HepG2 (cell line): Measurements from ENCODE around the gene SAMD14. TPM values are rescaled to one million over a fixed set of nuclear protein-coding genes. Genes with fewer than 3 reads are reported as not detected.

ENCODE experiments used
- ATAC-seq: fragments of 200-7000 bp; cut with Tn5 transposase; 3 replicates; pipeline ENCODE4 v1.9.1; 2020; ENCODE audit warnings: mild to moderate bottlenecking, moderate library complexity
- BruUV-seq: library from RNA; stranded (reverse); fragments of 400-500 nt; replicated peaks from 2 replicates; lab custom pipeline; 2021; lab: Mats Ljungman, UMichigan
- CTCF ChIA-PET: fragments of 300-600 bp; formaldehyde crosslinking; extraction: SDS; loops from one replicate; lab custom pipeline; 2021; ENCODE audit warnings: low total read pairs, inconsistent platforms, low intra/inter-chr PET ratio; lab: Yijun Ruan, JAX
- POLR2A ChIA-PET: fragments of 350-600 bp; sonication (Branson Sonifier 250); formaldehyde crosslinking; loops from one replicate; lab custom pipeline; 2020; ENCODE audit warnings: antibody characterized with exemption, inconsistent platforms; lab: Yijun Ruan, JAX
- DNase-seq: peaks from one replicate; pipeline ENCODE4 v3.0.0-alpha.2; 2015; ENCODE audit warnings: low spot score
- FAIRE-seq: peaks from 3 replicates; lab custom pipeline; 2011; peaks lifted over from hg19 to GRCh38; lab: Jason Lieb, UNC
- H2AFZ ChIP-seq: one replicate; pipeline ENCODE4 v1.6.1; 2011; ENCODE audit warnings: low read length, inconsistent platforms
- H3K27ac ChIP-seq: fragments of 300-600 bp; 3 replicates; pipeline ENCODE4 v1.8.0; 2011; ENCODE audit warnings: mixed run types, mild to moderate bottlenecking, mixed read lengths, low read length, inconsistent platforms; ENCODE audit not compliant: insufficient read depth; ENCODE audit errors: extremely low read length
- H3K27me3 ChIP-seq, 2 experiments: fragments of 200-600 bp in 1 of 2; 2 replicates in 1 of 2; 3 replicates in 1 of 2; pipeline versions ENCODE4 v1.6.0 to v1.8.0; 2011; ENCODE audit warnings: low read length in 2 of 2, mild to moderate bottlenecking in 2 of 2, moderate library complexity in 2 of 2, inconsistent platforms in 1 of 2; ENCODE audit not compliant: insufficient read depth in 2 of 2, control insufficient read depth in 1 of 2
- H3K36me3 ChIP-seq, 2 experiments: fragments of 200-600 bp in 1 of 2; replicated peaks in 1 of 2; 2 replicates in 1 of 2; 3 replicates in 1 of 2; pipeline versions ENCODE4 v1.5.1 to v1.8.0; 2011; ENCODE audit warnings: low read length in 2 of 2, inconsistent platforms in 1 of 2; ENCODE audit not compliant: insufficient read depth in 2 of 2, control insufficient read depth in 1 of 2
- H3K4me1 ChIP-seq: 2 replicates; pipeline ENCODE4 v1.5.1; 2012; ENCODE audit warnings: low read length, inconsistent platforms; ENCODE audit not compliant: insufficient read depth
- H3K4me2 ChIP-seq: 2 replicates; pipeline ENCODE4 v1.6.0; 2011; ENCODE audit warnings: low read depth, low read length, inconsistent platforms
- H3K4me3 ChIP-seq, 3 experiments: fragments of 200-600 bp in 1 of 3; sonication (generic), shearing (Covaris generic) in 1 of 3; replicated peaks in 1 of 3; 2 replicates each; pipeline ENCODE4 v1.5.1; 2011 to 2016; ENCODE audit warnings: low read length in 3 of 3, inconsistent platforms in 2 of 3, low read depth in 2 of 3, mild to moderate bottlenecking in 2 of 3, control low read depth in 1 of 3, mixed read lengths in 1 of 3; ENCODE audit not compliant: insufficient read depth in 1 of 3
- H3K79me2 ChIP-seq: one replicate; pipeline ENCODE4 v1.6.1; 2011; ENCODE audit warnings: low read length, inconsistent platforms; ENCODE audit not compliant: insufficient read depth
- H3K9ac ChIP-seq: 2 replicates; pipeline ENCODE4 v1.6.0; 2011; ENCODE audit warnings: mild to moderate bottlenecking, low read depth, low read length, inconsistent platforms; ENCODE audit not compliant: insufficient read depth
- H3K9me3 ChIP-seq: 2 replicates; pipeline ENCODE4 v1.5.1; 2012; ENCODE audit warnings: mild to moderate bottlenecking, low read length
- H4K20me1 ChIP-seq: 2 replicates; pipeline ENCODE4 v1.6.0; 2011; ENCODE audit warnings: inconsistent platforms, mild to moderate bottlenecking, low read length, moderate library complexity; ENCODE audit not compliant: insufficient read depth
- ATM ChIP-seq: fragments of 450-650 bp; IDR thresholded peaks from 2 replicates; pipeline ENCODE4 v1.7.1; 2017; ENCODE audit warnings: mild to moderate bottlenecking, borderline replicate concordance
- BRCA1 ChIP-seq: sonication (generic); formaldehyde crosslinking; IDR thresholded peaks from 2 replicates; pipeline ENCODE4 v1.4.0; 2020; ENCODE audit warnings: missing genetic modification reagents
- HMGXB3 ChIP-seq: sonication (generic); formaldehyde crosslinking; IDR thresholded peaks from 2 replicates; pipeline ENCODE4 v1.4.0; 2020; ENCODE audit warnings: missing genetic modification reagents, borderline replicate concordance
- KDM1A ChIP-seq: IDR thresholded peaks from 2 replicates; pipeline ENCODE4 v1.6.1; 2016; ENCODE audit warnings: missing compliant biosample characterization
- NFATC3 ChIP-seq: sonication (generic); formaldehyde crosslinking; IDR thresholded peaks from 2 replicates; pipeline ENCODE4 v1.5.1; 2020; ENCODE audit warnings: mild to moderate bottlenecking, missing genetic modification reagents
- NFYB ChIP-seq: sonication (generic); formaldehyde crosslinking; IDR thresholded peaks from 2 replicates; pipeline ENCODE4 v1.4.0; 2020; ENCODE audit warnings: missing genetic modification reagents
- RXRB ChIP-seq: IDR thresholded peaks from 2 replicates; pipeline ENCODE4 v1.6.1; 2016; ENCODE audit warnings: borderline replicate concordance, missing genetic modification reagents, missing compliant biosample characterization
- TGIF2 ChIP-seq: IDR thresholded peaks from 2 replicates; pipeline ENCODE4 v1.6.1; 2016; ENCODE audit warnings: control low read depth, missing compliant biosample characterization
- ZNF34 ChIP-seq: sonication (generic); formaldehyde crosslinking; IDR thresholded peaks from 2 replicates; pipeline ENCODE4 v1.4.0; 2020; ENCODE audit warnings: mild to moderate bottlenecking, missing genetic modification reagents, borderline replicate concordance
- ZNF552 ChIP-seq: sonication (generic); formaldehyde crosslinking; IDR thresholded peaks from 2 replicates; pipeline ENCODE4 v1.9.0; 2022; ENCODE audit warnings: missing genetic modification reagents, mild to moderate bottlenecking, borderline replicate concordance
- ZNF629 ChIP-seq: sonication (generic); formaldehyde crosslinking; conservative IDR thresholded peaks from 2 replicates; pipeline ENCODE4 v1.5.0; 2020; ENCODE audit warnings: missing genetic modification reagents
- ZNF777 ChIP-seq: sonication (generic); formaldehyde crosslinking; IDR thresholded peaks from 2 replicates; pipeline ENCODE4 v1.4.0; 2020; ENCODE audit warnings: missing genetic modification reagents
- WGBS: methylation state at CpG from one replicate; pipeline ENCODE4 v1.1.6; 2017; ENCODE audit warnings: low lambda C conversion rate; 5-methylcytosine and 5-hydroxymethylcytosine counted together
- in situ Hi-C: cut with HindIII; loops from 2 replicates; pipeline ENCODE4 v1.10.0; 2017; ENCODE audit warnings: low pct_unique_long_range_greater_than_20kb; ENCODE audit not compliant: extremely low pct_ligation_motif_present
- intact Hi-C: fragments of 100-400 bp; cut with micrococcal nuclease; formaldehyde crosslinking; loops from one replicate; pipeline ENCODE4 v1.10.0; 2022; ENCODE audit not compliant: unreplicated experiment
- polyA plus RNA-seq, 8 experiments: library from polyadenylated mRNA; depleted of rRNA in 3 of 8; stranded (reverse) in 7 of 8; unstranded in 1 of 8; fragments of >200 nt; fragmentation: Illumina TruSeq in 4 of 8; extraction: Trizol in 4 of 8; gene quantifications; 2 replicates each; pipeline versions ENCODE4 v1.2.1 to v1.2.3, GENCODE V29; 2011 to 2016; ENCODE audit warnings: low read depth in 4 of 8, missing spikeins in 1 of 8, mixed read lengths in 1 of 8; ENCODE audit not compliant: insufficient read depth in 1 of 8
- total RNA-seq, 5 experiments: library from RNA; depleted of rRNA; stranded (reverse); fragments of >200 nt; fragmentation: Illumina TruSeq; extraction: Trizol; gene quantifications; 2 replicates each; pipeline ENCODE4 v1.2.3, GENCODE V29; 2016; ENCODE audit warnings: low read depth in 1 of 5

The SAMD14 gene
- total and polyA plus RNA-seq, 2 of the 13 experiments (the other 11 are each of a cell fraction or from before 2014, with no cell fraction given): 0.07 to 0.22 TPM

- TF ChIP-seq HMGXB3: no peak
- no peak for TF ChIP-seq BRCA1
- TF ChIP-seq ZNF34: no peak
- TF ChIP-seq KDM1A (CRISPR knock-in tag): no peak
- no peak for TF ChIP-seq ZNF777 (CRISPR knock-in tag)
- TF ChIP-seq ATM: no peak
- no peak for TF ChIP-seq ZNF552 (CRISPR knock-in tag)
- TF ChIP-seq TGIF2: no peak
- TF ChIP-seq NFATC3: no peak
- no peak for TF ChIP-seq NFYB (CRISPR knock-in tag)
Observed at GRCh38 chr17:50137042-50137441, 7.1 kb upstream of the SAMD14 start (continued).

GRCh38 chr17:50136096-50136687, 6.2 kb upstream of the SAMD14 start:
- FAIRE-seq (no peak), DNase-seq (no peak), ATAC-seq (no peak)
- Histone ChIP-seq H3K9me3 (no peaks in the 10 kb centered on the region), H3K27me3 (no peaks in the 10 kb centered on the region), H4K20me1 (peaks cover 6% of the 10 kb centered on the region; the same call in 1 of the 2 replicates), H3K27ac (no peak overlapping the region), H3K4me3 (no peak overlapping the region), H2AFZ (no peak overlapping the region), H3K79me2 (no peaks in the 10 kb centered on the region), H3K4me2 (no peak overlapping the region), H3K36me3 (peaks cover 34 to 44% of the 10 kb centered on the region in 2 experiments; a peak in 4 of 5 replicates), H3K4me1 (peaks cover 39% of the 10 kb centered on the region), H3K9ac (no peak overlapping the region)
- ChIA-PET POLR2A (no interaction called here), CTCF (no interaction called here)
- 98% methylated on average over 11 of the region's 11 CpGs for WGBS
- no TSS peak for BruUV-seq
- intact Hi-C loops (no loop called here), in situ Hi-C loops (no loop called here)
- no peak for TF ChIP-seq RXRB (CRISPR knock-in tag)
- peak; percentile 78 for TF ChIP-seq ZNF629 (CRISPR knock-in tag)
